22Rv1 (cell line): ENCODE measurements around the gene HAS3.

Source experiments
- CTCF ChIP-seq: fragments of 450-650 bp; IDR thresholded peaks from 2 replicates; pipeline ENCODE4 v1.5.1; 2017; ENCODE audit warnings: mild to moderate bottlenecking
- ZFX ChIP-seq: fragments of 450-650 bp; IDR thresholded peaks from 2 replicates; pipeline ENCODE4 v1.6.1; 2017; ENCODE audit warnings: antibody characterized with exemption, borderline replicate concordance

- TF ChIP-seq CTCF (no peak), ZFX (no peak)
Observed at GRCh38 chr16:69166221-69166833, 60.9 kb downstream of the HAS3 start.
